ENCODE data around the gene DIO1.

The DIO1 gene

DNA sequence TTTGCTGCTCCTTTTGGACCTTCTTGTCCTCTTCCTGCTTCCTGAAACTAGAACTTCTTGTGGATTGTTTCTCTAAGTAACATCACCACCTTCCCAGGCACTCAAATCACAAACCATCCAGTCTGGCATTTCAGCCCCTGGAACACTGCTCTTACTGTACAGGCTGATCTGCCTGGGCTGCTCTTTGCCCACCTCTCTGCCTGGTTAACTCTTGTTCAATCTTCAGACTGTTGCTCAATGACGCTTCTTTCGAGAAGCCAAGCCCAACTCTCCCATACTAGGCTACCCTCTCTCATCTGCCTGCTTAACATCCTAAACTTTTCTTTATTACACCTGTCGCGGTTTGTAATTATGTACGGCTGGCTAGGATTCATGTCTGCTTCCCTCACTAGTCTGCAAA lies 657 bp downstream of the DIO1 start:
- DNase-seq (ENCODE audit: low read depth in 2 of 2), result no peak

DNA sequence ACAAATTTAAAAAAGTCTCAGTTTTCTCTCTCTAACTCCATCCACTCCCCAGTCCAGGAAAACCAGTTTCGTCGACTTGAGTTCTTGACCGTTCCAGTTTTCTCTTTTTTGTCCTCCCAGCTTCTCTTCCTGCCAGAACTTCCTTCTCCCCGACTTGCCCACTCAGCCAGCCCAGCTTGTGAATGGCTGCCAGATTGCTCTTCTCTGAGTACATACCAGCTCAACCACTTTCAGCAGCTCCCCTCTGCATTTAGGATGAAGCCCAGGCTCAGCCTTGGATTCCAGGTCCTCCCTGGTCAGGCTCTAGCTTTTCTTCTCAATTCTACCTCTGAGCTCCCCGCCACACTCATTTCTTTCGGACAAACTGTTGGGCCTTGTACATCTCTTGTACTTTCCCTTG lies 1.4 kb downstream of the DIO1 start:
- no peak for DNase-seq (ENCODE audit: low read depth in 2 of 2)

DNA sequence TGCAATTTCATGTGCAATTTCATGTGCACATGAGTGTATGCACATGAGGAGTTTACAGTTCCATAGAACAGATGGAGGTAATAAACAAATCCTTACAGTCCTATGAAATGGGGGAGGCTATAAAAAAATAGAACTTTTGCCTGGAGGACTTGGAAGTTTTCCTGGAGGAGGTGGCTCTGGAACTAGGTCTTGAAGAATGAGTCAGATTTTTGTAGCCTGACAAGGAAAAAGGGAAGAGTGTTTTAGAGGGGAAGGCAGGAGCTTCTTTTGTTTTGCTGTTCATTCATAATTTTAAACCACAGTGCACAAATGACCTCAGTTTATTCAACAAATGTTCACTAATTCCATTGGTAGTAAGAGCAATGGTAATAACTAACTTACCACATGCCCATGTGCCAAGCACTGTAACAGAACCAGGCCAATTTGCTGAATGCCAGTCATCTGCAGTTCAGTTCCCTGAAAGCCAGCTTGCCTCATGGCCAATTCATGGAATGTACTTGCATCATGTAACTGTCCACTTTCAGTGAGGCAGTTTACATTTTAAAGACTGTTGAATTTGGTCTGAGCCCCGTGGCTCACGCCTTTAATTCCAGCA lies 2.7 kb downstream of the DIO1 start:
- DNase-seq (ENCODE audit: low read depth in 2 of 2), result no peak

DNA sequence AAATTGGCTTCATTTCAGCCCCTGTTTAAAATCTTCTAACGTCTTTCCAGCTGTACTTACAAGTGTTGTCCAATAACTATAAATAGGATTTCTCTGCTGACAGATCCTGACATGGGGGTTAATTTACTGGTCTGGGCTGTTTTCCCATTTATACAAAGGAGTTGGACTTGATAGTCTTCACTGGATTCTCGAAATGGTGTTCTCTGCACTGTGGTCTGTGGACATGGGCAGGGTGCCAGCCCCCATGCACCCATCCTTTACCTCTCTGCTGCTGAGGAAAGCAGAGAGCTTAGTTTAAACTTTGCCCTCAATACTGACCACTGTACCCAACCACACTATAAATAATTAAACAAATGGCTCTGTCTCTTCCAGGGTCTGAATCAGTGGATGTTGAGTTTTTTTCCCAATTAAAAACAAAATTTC lies 5.2 kb downstream of the DIO1 start:
- no peak for DNase-seq (ENCODE audit: low read depth in 2 of 2)

DNA sequence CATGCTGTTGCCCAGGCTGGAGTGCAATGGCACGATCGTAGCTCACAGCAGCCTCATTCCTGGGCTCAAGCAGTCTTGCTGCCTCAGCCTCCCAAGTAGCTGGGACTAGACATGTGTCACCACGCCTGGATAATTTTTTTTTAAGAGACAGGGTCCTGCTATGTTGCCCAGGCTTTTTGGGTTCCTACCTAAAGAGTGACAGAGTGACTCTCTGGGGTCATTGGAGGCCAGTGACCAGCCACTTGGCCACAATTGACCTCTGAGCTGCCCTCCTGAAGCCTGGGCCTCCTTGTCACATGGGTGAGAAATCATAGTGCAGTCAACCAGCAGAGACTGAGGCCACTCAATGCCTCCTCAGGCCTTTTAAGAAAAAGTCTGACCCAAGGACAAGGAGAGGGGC lies 5.7 kb downstream of the DIO1 start:
- DNase-seq (ENCODE audit: low read depth in 2 of 2), result no peak

DNA sequence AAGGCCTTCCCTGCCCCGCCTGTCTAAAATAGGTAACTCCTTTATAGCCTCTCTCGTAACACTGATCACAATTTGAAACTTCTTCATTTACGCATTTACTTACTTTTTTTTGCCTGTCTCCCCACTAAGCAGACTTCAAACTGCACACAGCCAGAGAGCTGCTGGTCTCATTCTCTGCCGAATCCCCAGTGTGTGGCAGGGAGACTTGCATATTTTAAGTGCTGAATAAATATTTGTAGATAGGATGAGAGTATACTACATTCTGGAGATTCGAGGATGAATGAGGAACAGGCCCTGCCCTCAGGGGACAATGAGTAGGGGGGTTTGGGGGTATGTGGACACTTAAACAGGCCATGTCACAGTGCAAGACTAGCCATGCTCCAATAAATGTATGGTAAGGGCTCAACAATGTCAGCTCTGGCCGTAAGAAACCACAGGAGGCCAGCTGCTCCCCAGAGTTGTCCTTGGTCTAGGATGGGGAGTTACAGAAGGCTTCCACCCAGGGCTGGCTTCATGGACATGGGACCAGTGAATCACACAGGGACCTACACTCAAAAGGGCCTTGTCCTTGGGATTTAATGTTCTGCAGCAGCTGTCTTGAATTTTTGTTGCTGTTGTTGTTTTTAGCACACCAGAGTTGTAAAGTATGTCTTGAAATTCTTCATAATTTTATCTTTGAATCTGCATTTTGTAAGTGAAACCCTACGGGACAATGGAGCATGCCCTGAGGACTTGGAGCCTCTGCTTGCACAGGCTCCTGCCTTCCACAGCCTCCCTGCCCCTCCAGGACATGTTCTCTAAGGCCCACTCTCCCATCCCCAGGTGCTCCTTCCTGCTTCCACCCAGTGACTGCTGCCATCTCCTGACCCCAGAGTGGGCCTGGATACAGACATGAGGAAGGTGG lies 8.5 kb downstream of the DIO1 start:
- no peak for DNase-seq (ENCODE audit: low read depth in 2 of 2)

DNA sequence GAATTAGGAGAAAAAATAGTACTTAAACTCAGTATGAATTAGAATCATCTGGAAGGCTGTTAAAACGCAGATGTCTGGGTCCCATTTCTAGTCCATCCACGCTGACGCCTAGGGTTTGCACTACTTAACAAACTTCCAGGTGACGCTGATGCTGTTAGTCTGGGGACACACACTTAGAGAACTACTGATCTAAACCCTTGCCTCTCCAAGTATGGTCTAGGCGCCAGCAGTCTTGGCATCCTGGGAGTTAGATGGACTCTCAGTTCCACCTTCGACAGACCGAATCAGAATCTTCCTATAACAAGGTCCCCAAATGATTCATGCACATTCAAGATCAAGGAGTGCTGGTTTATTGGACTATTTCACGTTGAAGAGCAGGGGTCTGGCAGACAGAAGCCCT lies 11.5 kb downstream of the DIO1 start:
- DNase-seq (ENCODE audit: low read depth in 2 of 2), result no peak

DNA sequence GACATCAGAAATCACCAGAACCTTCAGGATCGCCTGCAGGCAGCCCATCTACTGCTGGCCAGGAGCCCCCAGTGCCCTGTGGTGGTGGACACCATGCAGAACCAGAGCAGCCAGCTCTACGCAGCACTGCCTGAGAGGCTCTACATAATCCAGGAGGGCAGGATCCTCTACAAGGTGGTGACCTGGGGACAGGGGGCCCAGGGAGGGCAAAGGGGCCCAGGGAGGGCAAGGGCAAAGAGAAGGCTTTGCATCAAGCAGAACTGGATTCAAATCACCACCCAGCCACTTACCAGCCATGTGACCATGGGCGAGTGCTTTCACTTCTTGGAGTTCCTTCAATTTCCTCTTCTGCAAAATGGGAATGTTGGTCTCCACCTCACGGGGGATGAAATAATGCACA lies 12.1 kb downstream of the DIO1 start:
- DNase-seq (ENCODE audit: low read depth in 2 of 2), result no peak

DNA sequence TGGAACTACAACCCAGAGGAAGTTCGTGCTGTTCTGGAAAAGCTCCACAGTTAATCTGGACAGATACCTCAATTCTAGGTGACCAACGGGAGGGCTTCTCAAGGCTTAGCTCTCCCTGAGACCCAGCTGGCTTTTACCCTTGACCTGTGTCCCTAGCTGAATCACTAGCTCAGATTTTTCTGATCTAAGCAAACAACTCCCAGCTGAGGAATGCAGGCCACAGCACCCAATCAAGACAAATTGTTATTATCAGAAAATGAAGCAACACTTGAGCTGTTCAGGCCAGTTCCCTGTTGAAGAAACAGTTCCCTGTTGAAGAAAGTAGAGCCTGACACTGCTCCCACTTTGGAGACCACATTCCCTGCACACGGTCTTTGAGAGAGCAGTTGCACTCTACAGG lies 16.0 kb downstream of the DIO1 start:
- DNase-seq (ENCODE audit: low read depth in 2 of 2), result no peak

DNA sequence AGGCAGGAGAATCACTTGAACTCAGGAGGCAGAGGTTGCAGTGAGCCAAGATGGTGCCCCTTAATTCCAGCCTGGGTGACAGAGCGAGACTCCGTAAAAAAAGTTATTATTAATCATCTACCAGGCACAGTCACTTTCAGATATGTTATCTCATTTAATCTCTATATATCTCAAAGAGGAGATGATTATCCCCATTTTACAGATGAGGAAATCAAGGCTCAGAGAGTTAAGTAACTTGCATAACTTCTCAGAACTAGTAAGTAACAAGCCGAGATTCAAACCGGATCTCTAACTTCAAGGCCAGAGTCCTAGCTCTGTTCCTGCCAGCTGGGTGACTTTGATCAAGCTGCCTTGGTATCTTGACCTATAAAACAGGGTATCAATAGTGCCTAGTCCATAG lies 17.5 kb downstream of the DIO1 start:
- DNase-seq (ENCODE audit: low read depth in 2 of 2), result no peak

DNA sequence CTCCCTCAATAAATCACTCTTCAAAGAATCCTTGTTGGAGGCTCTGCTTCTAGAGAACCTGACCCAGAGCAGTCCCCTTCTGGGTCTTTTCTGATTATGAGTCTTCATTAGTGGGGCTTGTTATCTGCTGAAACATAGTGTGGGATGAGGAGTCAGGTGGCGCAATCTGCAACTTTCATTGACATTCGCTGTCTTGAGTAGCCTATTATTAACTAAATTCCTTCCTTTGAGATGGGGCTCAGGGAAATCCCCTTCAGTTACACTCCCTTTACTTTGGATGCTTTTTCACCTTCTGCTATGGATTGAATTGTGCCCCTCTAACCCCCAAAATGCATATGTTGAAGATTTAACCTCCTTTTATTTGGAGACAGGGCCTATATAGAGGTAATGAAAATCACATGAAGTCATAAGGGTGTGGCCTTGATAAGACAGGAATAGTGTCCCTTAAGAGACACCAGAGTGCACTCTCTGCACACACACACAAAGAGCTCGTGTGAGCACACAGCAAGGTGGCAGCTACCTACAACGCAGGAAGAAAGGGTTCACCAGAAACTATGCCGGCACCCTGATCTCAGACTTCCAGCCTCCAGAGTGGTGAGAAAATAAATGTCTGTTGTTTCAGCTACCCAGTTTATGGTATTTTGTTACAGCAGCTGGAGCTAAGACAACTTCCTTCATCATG lies 19.5 kb downstream of the DIO1 start:
- no peak for DNase-seq (ENCODE audit: low read depth in 2 of 2)

DNA sequence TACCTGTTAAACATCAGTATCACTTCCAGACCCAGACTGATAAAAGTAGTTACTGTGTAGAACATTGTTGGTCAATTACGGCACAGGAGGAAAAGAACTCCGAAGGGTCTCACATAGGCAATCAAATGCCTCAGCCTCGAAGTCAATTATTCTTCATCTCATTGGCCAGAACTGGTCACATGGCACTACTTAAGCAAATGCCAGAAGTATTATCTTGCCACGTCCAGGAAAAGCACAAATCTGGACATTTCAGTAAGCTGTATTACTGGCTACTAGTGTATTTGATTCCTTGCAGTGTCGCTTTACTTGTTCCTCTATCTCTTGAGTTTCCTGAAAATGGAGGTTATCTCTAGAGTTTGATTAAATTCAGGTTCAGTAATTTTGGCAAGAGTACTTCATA lies 24.4 kb downstream of the DIO1 start:
- no peak for DNase-seq (ENCODE audit: low read depth in 2 of 2)

DNA sequence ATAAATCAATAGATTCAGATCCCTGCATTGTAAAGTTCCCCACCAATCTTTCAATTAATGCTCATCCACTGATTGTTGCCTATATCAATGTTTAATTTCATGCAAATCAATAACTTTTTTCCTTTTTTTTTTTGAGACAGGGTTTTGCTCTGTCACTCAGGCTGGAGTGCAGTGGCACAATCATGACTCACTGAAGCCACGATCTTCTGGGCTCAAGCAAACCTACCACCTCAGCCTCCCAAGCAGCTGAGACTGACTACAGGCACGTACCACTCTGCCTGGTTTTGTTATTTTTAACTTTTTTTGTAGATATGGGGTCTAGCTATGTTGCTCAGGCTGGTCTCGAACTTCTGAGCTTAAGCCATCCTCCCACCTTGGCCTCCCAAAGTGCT lies 25.7 kb downstream of the DIO1 start:
- no peak for DNase-seq (ENCODE audit: low read depth in 2 of 2)

DNA sequence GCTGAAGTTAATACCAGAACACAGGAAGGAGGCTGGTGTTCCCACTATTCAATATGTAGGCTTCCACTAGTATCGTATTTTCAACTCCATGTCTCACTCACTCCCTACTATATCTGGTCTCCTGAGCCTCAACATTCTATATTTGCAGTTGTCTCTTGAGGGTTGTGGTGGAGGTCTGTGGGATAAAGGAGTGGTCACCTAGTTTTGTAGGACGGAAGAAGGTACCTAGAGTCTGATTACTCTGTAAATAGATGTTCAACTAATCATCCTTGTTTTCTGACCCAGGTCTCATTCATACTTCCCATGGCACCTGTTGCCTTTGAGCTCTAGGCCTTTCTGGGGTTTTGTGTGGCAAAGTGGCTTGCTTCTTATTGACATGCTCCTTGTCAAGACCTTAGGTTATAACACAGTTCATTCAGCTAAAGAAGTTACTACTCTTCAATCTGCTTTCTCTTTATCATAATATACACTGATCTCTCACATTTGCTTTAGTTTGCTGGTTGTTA lies 33.4 kb downstream of the DIO1 start:
- DNase-seq (ENCODE audit: low read depth in 2 of 2), result no peak

DNA sequence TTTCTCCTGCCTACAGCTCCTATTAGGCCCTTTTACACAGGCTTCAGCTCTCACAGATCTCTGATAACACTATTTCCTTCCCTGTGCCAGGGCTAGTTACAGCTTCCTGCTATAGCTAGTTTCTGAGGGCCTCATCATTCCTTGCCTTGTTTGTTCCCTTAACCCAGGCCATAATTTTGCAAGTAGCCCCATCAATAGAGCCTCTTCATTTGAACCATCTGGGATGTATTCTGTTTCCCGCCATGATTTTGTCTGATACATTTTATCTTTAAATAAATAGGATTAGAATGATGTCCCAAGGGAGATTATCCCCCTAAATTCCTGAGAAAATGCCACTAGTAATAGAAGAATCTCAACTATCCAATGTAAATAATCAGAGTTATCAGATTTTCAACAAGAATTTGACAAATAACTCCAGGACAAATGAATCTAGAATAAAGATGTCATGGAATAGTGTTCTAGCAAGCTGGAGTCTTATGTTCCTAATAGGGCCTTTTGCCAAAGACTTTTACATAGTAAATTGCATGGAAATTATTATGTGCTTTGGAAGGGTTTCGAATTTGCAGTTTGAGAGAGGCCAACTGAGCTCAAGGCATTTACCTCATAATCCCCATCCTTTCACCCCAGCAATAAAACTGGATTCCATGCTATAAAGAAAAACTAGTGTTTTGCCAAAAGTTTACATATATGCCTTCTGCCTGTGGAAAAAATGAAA lies 35.4 kb downstream of the DIO1 start:
- DNase-seq (ENCODE audit: low read depth in 2 of 2), result no peak

DNA sequence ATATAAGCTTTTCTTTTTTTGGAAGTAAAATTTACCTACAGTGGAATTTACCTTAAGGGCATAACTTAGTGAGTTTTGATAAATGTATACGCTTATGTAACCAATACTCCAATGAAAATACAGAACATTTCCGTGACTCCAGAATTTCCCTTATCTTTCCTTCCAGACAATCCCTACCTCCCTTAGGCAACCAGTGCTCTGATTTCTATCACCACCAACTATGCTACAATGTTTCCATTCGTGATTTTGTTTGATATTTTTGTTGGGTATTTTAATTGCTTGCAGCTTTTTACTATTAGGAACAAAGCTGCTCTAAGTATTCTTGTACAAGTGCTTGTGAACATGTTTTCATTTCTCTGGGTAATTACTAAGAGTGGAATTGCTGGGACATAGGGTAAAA lies 36.9 kb downstream of the DIO1 start:
- no peak for DNase-seq (ENCODE audit: low read depth in 2 of 2)

DNA sequence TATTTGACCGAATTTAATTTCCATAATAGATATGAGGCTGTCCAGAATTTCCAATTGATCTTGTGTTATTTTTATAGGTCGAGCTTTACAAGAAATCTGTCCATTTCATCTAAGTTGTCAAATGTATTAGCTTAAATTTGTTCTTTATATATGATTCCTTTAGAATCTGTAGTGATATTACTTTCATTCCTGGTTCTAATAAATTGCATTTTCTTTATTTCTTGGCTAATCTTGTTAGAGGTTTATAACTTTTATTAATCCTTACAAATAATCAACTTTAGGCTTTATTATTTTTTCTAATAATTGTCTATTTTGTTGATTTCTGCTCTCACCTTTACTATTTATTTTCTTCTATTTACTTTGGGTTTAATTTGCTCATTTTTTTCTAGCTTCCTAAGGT lies 37.5 kb downstream of the DIO1 start:
- DNase-seq (ENCODE audit: low read depth in 2 of 2), result no peak

DNA sequence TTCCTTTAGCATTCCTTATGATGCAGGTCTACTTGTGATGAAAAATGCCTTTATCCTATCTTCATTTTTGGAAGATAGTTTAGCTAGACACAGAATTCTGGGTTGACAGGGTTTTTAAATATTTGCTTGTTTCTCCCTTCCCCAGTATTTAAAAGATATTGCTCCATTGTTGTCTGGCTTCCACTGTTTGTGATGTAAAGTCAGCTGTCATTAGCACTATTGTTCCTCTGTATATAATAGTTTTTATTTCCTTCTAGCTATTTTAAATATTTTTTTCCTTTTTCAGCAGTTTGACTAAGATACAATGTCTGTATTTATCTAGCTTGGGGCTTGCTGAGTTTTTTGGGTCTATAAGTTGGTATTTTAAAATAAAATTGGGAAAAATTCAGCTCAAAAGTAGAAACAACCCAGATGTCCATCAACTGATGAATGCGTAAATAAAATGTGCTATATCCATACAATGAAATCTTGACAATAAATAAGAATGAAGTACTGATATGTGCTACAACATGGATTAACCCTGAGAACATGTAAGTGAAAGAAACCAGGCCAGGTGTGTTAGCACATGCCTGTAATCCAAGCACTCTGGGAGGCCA lies 40.3 kb downstream of the DIO1 start:
- no peak for DNase-seq (ENCODE audit: low read depth in 2 of 2)

DNA sequence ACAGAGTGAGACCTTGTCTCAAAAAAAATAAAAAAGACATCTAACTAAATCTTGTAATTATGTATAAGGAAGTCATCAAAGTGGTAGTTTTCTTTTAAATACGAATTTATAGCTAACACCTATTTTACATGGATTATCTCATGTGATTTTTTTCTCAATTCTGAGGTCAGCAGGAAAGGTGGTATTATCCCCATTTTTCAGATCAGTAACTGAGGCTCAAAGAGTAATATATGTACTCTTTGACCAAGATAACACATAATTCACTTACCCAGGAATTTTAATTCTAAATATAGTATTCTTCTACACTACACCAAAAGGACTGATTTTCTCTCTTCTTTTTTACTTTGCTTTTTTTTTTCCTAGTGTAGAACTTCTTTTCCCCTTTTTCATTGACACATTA lies 42.4 kb downstream of the DIO1 start:
- no peak for DNase-seq (ENCODE audit: low read depth in 2 of 2)

DNA sequence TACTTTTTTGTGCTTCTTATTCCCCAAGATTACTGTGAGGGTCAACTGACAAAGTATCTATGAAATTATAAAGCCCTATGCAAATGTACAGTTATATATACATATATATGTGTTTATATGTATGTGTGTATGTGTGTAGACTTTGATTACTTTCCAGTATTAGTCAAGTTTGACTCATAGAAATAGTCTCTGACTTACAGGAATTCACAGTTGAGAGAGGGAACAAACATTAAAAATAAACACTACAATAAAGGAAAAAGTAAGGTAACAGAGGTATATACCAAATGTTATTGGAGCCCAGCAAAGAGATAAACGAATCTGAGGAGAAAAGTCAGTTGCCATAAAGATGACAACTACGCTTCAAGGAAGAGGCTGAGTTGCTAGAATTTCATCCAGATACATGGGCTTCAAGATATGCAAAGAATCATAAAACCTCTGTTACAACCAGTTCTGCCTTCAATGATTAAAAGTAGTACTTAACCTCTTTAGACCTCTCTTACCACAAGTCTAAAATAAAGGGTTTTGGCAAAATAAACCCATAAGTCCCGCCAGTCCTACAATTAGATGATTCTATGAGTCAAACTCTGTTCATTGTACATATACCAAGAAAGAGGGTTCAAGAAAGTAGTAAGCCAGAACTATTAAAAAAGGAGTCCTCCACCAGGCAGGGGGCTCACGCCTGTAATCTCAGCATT lies 44.3 kb downstream of the DIO1 start:
- no peak for DNase-seq (ENCODE audit: low read depth in 2 of 2)

Measured in activated CD8-positive, alpha-beta memory T cell treated with anti-CD3 and anti-CD28 coated beads for 4 hours (primary cell).